GM20431 (cell line): ENCODE measurements around the gene BIRC5.
"Not testable (repeated sequence)": the region's sequence is repeated elsewhere in the genome, so short reads cannot be mapped to it uniquely, and the experiment has no call there.

ENCODE experiments used
- in situ Hi-C: fragments of 300-500 bp; cut with MseI, MboI; formaldehyde crosslinking; loops from one replicate; pipeline ENCODE4 v1.15.0; 2020; ENCODE audit warnings: low sequenced_read_pairs; ENCODE audit not compliant: unreplicated experiment

The BIRC5 gene

GRCh38 chr17:78214016-78214705 lies at the start of gene BIRC5:
Gene BIRC5 (plus strand): TSS chr17:78214253. CDS start chr17:78214317, 64 bp downstream.
- in situ Hi-C loops = no loop called here

- in situ Hi-C loops = no loop called here
Measured at GRCh38 chr17:78164748-78165607, 49.1 kb upstream of the BIRC5 start.

DNA sequence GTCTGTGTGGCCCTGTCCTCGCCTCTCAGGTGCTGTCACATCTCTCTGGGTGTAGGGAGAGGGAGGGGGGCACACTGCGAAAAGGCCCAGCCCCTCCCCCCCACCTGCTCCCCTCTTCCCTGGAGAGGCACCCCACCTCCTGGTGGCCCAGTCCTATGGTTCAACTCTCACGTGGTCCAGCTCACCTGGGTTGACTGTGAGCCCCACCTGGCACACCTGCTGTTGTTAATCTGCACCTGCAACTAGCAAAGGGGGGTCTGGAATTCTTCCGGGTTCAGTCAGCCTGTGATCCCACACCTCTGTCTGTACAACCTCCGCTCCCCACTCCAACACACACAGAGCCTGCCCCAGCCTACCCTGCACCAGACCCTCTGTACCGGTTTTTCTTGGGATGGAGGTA lies 47.6 kb upstream of the BIRC5 start:
- in situ Hi-C loops = no loop called here

DNA sequence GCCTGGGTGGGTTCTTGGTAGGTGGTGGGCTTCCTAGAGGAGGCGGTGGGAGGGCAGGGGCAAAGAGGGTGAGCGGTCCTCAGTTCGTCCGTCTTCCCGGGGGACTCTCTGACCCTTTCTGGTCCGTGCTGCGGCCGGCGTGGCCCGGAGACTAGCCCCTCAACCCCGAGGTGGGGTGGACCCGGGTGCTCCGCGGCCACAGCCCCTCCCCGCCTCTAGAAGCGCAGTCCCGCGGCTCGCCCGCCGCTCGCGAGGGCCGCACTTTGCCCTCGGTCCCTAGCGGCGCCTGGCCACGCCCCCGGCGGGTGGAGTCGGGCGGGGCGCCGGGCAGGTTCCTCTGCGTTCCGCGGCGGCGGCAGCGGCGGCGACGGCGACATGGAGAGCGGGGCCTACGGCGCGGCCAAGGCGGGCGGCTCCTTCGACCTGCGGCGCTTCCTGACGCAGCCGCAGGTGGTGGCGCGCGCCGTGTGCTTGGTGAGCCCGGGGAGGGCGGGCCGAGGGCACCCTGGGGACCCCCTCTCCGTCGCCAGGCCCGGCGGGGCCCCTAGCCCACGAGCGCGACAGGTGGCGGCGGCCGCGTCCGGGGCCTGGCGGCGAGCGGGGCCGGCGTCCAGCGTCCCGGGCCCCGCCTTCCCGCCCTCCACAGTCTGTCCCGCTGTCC lies 45.7 kb upstream of the BIRC5 start, which contains the start of gene SYNGR2:
Gene SYNGR2, plus strand, starts transcription at position 340 of the 661 bp plus-strand sequence. Its CDS starts 36 bp downstream, at position 376.
- in situ Hi-C loops = no loop called here

- in situ Hi-C loops = no loop called here
Measured at GRCh38 chr17:78168903-78169793, 44.9 kb upstream of the BIRC5 start.

DNA sequence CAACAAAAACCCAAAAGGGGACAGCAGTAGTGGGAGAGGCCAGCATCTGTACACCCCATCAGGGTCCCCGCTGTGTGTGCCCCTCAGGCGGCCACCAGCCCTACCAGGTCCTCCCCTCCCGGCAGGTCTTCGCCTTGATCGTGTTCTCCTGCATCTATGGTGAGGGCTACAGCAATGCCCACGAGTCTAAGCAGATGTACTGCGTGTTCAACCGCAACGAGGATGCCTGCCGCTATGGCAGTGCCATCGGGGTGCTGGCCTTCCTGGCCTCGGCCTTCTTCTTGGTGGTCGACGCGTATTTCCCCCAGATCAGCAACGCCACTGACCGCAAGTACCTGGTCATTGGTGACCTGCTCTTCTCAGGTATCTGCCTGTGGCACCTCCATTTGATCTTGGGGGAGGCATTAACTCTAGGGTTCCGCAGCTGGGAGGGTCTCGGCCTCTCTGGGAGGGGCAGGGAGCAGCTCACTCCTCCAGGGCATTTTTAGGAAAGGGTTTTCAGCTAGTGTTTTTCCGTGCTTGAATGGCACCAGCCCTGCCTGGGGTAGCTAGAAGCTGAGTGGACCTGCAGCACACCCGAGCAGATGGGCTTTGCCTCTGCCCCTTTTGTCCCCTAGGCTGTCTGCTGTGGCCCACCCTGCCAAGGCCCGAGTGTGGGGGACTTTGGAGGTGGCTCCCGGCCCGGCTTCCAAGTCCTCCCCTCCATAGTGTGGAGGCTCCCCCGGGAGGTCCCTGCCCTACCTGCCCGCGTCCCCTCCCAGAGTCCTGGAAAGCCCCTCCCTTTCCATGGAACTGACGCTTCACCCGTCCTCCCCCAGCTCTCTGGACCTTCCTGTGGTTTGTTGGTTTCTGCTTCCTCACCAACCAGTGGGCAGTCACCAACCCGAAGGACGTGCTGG lies 43.1 kb upstream of the BIRC5 start:
- in situ Hi-C loops = no loop called here

DNA sequence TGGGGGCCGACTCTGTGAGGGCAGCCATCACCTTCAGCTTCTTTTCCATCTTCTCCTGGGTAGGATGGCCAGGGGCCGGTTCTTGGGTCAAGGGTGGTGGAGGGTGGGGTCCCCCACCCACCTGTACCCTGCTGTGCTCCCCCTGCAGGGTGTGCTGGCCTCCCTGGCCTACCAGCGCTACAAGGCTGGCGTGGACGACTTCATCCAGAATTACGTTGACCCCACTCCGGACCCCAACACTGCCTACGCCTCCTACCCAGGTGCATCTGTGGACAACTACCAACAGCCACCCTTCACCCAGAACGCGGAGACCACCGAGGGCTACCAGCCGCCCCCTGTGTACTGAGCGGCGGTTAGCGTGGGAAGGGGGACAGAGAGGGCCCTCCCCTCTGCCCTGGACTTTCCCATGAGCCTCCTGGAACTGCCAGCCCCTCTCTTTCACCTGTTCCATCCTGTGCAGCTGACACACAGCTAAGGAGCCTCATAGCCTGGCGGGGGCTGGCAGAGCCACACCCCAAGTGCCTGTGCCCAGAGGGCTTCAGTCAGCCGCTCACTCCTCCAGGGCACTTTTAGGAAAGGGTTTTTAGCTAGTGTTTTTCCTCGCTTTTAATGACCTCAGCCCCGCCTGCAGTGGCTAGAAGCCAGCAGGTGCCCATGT lies 42.3 kb upstream of the BIRC5 start:
- in situ Hi-C loops = not testable (repeated sequence)

DNA sequence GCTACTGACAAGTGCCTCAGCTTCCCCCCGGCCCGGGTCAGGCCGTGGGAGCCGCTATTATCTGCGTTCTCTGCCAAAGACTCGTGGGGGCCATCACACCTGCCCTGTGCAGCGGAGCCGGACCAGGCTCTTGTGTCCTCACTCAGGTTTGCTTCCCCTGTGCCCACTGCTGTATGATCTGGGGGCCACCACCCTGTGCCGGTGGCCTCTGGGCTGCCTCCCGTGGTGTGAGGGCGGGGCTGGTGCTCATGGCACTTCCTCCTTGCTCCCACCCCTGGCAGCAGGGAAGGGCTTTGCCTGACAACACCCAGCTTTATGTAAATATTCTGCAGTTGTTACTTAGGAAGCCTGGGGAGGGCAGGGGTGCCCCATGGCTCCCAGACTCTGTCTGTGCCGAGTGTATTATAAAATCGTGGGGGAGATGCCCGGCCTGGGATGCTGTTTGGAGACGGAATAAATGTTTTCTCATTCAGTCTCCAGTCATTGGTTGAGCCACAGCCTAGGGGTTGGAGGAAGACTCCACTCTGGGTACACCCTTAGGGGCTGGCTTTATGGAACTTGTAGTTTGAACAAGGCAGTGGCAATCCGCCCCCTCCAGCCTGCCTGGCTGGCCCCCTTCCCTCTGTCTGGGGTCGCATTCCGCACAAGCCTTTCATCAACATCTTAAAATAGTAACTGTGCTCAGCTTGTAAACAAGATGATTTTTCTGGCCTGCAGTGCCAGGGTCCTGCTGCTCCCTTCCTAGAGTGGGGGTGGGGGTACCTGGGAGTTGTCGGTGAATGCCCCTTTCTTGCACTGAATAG lies 41.6 kb upstream of the BIRC5 start:
- in situ Hi-C loops = no loop called here

DNA sequence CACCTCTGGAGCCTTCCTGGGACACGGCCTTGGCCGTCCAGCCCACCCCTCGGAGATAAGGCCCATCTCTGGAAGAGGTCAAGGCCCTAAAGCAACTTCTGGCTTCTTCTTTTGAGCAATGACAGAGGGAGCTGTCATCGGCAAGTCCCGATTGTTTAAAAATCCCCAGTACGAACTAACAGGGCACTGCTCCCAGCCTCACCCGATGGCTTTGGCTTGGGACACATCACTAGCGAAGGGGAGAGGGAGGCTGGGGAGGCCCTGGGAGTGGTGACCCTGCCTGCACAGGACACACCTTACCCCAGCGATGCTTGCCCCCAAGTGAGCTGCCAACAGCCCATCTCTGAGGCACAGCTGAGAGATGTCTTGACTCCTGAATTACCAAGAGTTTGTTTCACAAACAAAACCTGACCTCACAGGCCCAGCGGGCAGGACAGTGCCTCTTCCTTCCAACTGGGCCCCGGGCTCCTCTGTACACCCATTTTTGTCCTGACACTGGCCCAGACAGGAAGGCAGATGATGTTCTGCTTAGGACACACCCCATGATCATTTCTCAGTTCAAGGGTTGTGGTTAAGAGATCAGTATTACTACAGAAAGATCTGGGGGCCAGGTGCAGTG lies 40.8 kb upstream of the BIRC5 start:
- in situ Hi-C loops = no loop called here

DNA sequence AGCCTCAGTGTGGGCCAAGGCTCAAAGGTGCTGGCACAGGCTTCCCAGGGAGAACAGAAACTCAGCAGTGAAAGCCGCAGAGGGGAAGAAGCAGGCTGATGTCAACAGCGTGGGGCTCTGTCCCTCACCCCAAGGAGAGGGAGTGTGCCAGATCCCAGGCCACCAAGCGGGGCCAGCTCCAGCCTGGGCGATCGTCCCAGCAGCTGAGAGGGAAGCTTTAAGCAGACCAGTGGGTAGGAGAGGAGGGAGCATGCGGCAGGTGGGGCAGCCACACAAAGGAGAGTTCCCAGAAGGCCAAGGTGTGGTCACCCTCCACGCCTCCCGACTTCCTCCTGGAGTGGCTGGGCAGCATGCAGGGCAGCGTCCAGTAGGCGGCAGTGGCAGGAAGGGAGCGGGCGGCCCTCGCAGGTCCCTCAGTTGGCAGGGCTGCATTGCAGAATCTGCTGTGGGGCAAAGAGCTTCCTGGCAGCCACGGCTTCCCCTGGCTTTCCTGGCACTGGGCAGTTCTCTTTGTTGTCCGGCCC lies 39.6 kb upstream of the BIRC5 start:
- in situ Hi-C loops = no loop called here

- in situ Hi-C loops = no loop called here
Measured at GRCh38 chr17:78174870-78175642, 39.0 kb upstream of the BIRC5 start.

DNA sequence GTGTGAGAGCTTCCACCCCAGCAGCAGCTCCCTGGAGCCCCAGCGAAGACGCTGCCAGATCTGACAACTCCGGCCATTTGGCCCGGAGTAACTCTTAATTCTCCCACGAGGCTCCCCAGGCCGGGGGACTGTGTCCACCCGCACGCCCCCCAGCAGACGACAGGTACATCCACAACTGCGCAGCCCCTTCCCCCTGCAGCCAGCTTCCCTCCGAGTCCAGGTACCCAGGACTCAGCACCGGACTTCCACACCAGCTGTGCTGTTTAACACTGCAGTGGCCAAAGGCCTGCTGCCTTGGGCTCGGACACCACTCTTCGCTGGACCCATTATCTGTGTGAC lies 38.4 kb upstream of the BIRC5 start:
- in situ Hi-C loops = no loop called here

DNA sequence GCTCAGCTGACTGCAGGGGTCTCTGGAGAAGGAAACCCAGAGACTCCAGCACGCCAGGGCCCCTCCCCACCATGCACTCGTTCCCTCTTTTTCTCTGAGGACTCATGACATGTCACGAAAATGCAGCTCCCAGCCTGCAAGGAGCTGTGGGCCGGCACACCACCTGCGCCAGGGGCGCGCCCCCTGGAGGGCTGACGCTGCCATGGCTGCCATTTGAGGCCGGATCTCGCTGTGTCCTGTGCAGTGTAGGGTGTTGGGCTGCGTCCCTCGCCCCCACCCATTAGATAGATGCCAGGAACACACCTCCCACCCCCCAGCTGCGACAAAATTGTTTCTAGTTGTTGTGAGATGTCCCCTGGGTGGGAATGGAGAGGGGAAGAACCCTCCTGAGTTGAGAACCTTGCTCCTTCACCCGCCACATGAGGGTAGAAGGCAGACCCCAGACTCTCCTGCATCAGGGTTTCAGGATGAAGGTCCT lies 37.5 kb upstream of the BIRC5 start:
- in situ Hi-C loops = no loop called here

DNA sequence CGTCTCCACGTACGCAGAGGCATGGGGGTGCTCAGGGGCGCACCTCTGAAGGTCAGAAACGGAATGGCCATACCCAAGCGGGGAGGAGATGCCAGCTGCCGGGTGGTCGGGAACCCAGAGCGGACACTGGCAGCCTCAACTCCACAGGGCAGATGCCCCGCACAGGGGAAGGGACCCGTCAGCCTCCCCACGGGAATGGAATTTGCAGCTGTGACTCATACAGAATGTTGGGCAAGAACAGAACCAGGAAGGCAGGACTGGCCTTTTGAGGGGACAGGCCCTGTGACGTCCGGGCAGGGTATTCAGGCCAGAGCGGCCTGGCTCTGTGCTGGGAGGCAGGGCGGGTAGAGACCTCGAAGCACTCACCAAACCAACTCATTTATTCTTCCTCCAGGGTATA lies 34.7 kb upstream of the BIRC5 start:
- in situ Hi-C loops = no loop called here

GRCh38 chr17:78180083-78180482 lies 34.0 kb upstream of the BIRC5 start:
- in situ Hi-C loops = no loop called here

GRCh38 chr17:78180508-78180907 lies 33.5 kb upstream of the BIRC5 start:
- in situ Hi-C loops = no loop called here
